COLO668 (cell line): ENCODE measurements around the gene TMCC1.
A peak's percentile ranks its signal among the peaks of the same experiment; 100 is the strongest.
"Not testable (repeated sequence)": the region's sequence is repeated elsewhere in the genome, so short reads cannot be mapped to it uniquely, and the experiment has no call there.

ENCODE experiments used
- DNase-seq: peaks from one replicate; lab custom pipeline; 2025; ENCODE audit not compliant: unreplicated experiment; lab: John Stamatoyannopoulos, UW

TMCC1 gene

GRCh38 chr3:129689036-129689435 is 204.5 kb downstream of the TMCC1 start:
- DNase-seq = no peak

GRCh38 chr3:129688271-129688895 is 205.1 kb downstream of the TMCC1 start:
- peak; percentile 77 for DNase-seq

GRCh38 chr3:129687586-129688125 is 205.9 kb downstream of the TMCC1 start:
- no peak for DNase-seq

- peak; percentile 15 for DNase-seq
Observed at GRCh38 chr3:129686941-129687340, 206.6 kb downstream of the TMCC1 start.

GRCh38 chr3:129684270-129684669 is 209.2 kb downstream of the TMCC1 start:
- DNase-seq = no peak

- no peak for DNase-seq
Observed at GRCh38 chr3:129683201-129683600, 210.3 kb downstream of the TMCC1 start.

DNA sequence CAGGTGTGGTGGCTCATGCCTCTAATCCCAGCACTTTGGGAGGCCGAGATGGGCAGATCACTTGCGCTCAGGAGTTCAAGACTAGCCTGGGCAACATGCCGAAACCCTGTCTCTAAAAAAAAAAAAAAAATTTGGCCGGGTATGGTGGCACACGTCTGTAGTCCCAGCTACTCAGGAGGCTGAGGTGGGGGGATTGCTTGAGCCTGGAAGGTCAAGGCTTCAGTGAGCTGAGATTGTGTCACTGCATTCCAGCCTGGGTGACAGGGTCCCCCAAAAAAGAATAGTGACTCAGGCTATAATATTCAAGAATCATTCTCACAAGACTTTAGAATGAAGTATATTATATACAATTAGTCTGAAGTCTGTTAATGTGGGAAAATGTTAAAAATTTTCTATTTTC is 216.5 kb downstream of the TMCC1 start:
- DNase-seq = no peak

- DNase-seq = not testable (repeated sequence)
Observed at GRCh38 chr3:129674798-129675123, 218.8 kb downstream of the TMCC1 start.

DNA sequence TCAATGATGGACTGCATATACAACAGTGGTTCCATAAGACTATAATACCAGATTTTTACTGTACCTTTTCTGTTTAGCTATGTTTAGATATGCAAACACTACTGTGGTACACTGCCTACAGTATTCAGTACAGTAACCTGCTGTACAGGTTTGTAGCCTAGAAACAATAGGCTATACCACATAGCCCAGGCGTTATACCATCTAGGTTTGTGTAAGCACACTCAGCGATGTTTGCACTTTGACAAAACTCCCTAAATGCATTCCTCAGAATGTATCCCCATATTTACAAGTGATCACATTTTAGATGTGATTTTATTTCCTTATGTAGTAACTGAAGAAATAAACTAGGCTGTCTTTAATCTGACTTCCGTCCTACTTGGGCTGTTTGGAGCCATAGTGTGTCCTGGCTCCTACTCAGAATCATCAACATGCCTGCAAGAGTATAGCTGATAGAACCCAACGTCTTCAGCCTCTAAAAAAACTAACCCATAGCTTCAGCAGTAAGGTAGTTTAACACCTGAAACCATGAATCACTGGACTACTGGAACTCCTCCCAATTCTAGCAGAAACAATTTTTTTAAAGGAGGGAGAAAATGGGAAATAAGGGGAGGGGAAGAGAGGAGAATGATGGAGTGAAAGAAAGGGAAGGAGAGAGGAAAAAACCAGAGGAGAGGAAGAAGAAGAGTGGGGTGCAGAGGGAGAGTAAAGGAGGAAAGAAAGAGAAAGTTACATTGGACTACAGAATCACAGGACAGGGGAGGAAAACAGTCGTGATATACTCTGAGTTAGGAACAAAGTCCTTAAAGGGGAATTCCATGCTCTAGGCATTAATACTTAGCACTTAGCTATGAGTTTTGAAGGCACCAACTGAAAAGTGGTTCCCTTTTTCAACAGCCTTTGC is 219.4 kb downstream of the TMCC1 start:
- no peak for DNase-seq

GRCh38 chr3:129673012-129673411 is 220.5 kb downstream of the TMCC1 start:
- no peak for DNase-seq

DNA sequence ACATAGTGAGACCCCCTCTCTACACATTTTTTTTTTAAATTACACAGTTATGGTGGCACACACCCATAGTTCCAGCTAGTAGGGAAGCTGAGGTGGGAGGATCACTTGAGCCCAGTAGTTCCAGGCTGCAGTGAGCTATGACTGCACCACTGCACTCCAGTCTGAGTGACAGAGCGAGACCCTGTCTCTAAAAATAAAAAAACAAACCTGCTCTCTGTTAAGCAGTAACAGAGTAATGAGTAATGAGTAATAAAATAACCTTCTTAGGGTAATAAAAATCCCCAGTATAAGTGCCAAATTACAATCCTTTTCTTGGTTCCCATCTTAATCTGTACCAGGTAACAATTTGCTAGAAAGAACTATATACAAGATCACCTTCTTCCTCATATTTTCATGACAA is 221.1 kb downstream of the TMCC1 start:
- DNase-seq = no peak

GRCh38 chr3:129665024-129665768 is 228.3 kb downstream of the TMCC1 start:
- DNase-seq = no peak

DNA sequence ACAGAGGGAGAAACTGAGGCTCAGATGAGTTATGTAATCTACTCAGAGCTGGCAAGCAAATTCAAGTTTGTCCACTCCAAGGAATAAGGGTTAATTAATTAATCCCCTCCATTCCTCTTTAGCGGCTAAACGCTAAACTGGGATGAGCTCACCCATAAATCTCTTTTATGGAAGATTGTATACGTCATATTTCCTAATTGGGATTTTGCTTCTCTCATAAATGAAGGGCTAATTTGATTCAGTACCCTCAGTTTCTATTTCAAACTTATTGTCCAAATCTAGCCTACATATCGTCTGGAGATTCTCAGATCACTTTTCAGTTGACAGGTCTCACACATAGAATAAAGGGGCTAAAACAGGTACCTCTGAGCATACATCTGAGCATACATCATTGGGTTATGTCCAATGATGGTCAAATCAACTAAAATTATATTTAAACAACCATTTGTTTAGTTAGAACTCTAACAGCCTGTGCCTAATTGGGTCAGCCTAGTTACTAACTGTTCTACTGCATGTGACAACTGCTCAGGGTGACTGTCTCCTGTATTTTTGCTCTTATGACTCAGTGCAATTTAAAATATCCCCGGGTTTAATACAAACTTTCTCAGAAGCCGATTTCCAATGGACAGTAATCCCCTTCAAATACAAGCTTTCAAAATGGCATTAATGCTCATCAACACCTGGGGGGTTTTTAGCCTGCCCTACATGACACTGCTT is 229.4 kb downstream of the TMCC1 start:
- no peak for DNase-seq

DNA sequence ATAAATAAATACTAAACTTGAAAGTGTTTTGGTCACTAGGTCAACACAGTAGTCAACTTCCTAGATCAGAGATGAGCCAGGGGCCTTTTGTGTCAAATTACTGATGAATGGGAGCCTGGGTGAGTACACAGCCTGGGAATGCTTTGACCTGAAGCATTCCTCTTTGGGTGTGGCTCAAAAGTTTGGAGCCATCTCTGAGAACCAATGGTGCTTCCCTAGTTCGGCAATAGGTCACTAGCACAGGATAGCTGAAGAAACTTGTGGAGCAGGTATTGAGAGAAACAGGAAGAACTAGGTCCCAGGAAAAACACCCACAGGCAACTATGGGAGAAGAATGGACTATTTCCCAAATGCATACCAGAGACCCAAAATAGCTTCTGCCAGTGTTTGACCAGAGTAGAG is 230.5 kb downstream of the TMCC1 start:
- no peak for DNase-seq

DNA sequence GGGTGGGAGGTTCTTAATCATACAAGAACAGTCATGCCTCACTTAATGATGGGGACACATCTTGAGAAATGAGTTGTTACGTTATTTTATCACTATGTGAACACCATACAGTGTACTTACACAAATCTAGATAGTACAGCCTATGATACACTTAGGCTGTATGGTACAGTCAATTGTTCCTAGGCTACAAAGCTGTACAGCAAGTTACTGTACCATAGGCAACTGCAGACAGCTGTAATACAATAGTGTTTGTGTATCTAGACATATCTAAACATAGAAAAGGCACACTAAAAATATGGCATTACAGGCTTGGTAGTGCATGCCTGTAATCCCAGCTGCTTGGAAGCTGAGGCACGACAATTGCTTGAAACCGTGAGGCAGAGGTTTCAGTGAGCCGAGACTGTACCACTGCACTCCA is 231.3 kb downstream of the TMCC1 start:
- DNase-seq = no peak

GRCh38 chr3:129661766-129662165 is 231.7 kb downstream of the TMCC1 start:
- DNase-seq = no peak

- no peak for DNase-seq
Observed at GRCh38 chr3:129658110-129658843, 235.2 kb downstream of the TMCC1 start.

DNA sequence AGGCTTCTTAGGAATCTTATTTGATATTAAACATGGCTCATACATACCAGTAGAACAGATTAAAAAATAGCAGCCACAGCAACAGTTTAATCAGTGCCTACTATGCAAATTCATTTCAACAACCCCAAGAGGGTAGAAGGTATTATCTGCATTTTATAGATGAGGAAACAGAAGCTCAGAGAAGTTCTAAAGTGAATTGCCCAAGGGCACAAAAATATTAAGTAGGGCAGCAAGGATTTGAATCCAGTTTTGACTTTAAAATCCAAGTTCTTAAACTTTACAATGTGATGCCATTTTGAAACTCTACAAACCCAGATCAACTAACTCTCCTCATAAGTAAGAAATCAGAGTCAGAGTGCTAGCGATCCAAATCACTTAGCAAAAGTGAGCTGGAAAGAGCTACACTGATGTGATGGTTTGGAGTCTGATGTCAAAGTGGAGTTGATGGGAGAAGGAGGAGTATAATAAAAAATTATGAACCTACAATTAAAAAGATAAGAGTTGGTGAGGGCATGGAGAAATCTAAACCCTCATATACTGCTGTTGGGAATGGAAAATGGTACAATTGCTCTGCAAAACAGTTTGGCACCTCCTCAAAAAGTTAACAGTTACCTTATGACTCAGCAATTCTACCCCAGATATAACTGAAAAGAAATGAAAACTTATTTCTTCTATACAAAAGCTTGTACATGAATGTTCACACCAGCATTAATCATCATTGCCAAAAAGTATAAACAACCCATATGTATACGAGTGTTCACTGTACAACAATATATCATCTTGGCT is 236.1 kb downstream of the TMCC1 start:
- no peak for DNase-seq

- no peak for DNase-seq
Observed at GRCh38 chr3:129656659-129657247, 236.8 kb downstream of the TMCC1 start.
